ENCODE data around the gene PPP6R3. TPM values are rescaled to one million over a fixed set of nuclear protein-coding genes. Genes with fewer than 3 reads are reported as not detected.

The PPP6R3 gene
- total and polyA plus RNA-seq, 2 of the 13 experiments (the other 11 are each of a cell fraction or from before 2014, with no cell fraction given) = 41.2 to 83.4 TPM

GRCh38 chr11:68657021-68657780, 196.6 kb downstream of the PPP6R3 start:
- H3K4me2 ChIP-seq (ENCODE audit: low read depth, low read length) = no peak overlapping the region
- no peak overlapping the region for H3K4me3 ChIP-seq (replicated peaks in 1 of 3; ENCODE audit: insufficient read depth in 1 of 3, low read depth in 2 of 3, low read length in 3 of 3)
- no peak for DNase-seq (ENCODE audit: low spot score)
- no peak for ATAC-seq
- H3K36me3 ChIP-seq (replicated peaks in 1 of 2; ENCODE audit: control insufficient read depth in 1 of 2, insufficient read depth in 2 of 2, low read length in 2 of 2) = no peaks in the 10 kb centered on the region
- H3K9ac ChIP-seq (ENCODE audit: insufficient read depth, low read depth, low read length) = no peak overlapping the region
- CTCF ChIA-PET (ENCODE audit: low intra/inter-chr PET ratio, low total read pairs) = no interaction called here
- intact Hi-C loops (cut with micrococcal nuclease; ENCODE audit: unreplicated experiment) (loop anchor here (10.0 kb wide), 1 partner anchor 148 kb away; no protein-coding TSS in a partner anchor), in situ Hi-C loops (cut with HindIII; ENCODE audit: extremely low pct_ligation_motif_present, low pct_unique_long_range_greater_than_20kb) (no loop called here)
- no peak overlapping the region for H2AFZ ChIP-seq (ENCODE audit: low read length)
- POLR2A ChIA-PET = no interaction called here
- no peak for FAIRE-seq
- BruUV-seq (replicated peaks) = no TSS peak
- H3K9me3 ChIP-seq (ENCODE audit: low read length) = no peaks in the 10 kb centered on the region
- H3K27ac ChIP-seq (ENCODE audit: extremely low read length, insufficient read depth, low read length) = no peak overlapping the region
- 17% methylated on average over 2 of the region's 11 CpGs for WGBS (ENCODE audit: low lambda C conversion rate)
- TF ChIP-seq KLF15 (CRISPR knock-in tag; IDR thresholded peaks at IDR 0.05; ENCODE audit: borderline replicate concordance) (no peak), CCAR2 (optimal IDR thresholded peaks at IDR 0.05; ENCODE audit: low read depth, low read length) (no peak), ZC3H4 (CRISPR knock-in tag; IDR thresholded peaks at IDR 0.05; ENCODE audit: borderline replicate concordance) (no peak), HIC2 (CRISPR knock-in tag; IDR thresholded peaks at IDR 0.05; ENCODE audit: low read depth) (no peak), DZIP1 (CRISPR knock-in tag; IDR thresholded peaks at IDR 0.05) (no peak), ADNP (CRISPR knock-in tag; IDR thresholded peaks at IDR 0.05) (no peak), ISL2 (CRISPR knock-in tag; IDR thresholded peaks at IDR 0.05) (no peak), EZH2 (conservative IDR thresholded peaks at IDR 0.05; ENCODE audit: low read depth, low read length) (no peak), ZSCAN21 (CRISPR knock-in tag; IDR thresholded peaks at IDR 0.05; ENCODE audit: borderline replicate concordance) (no peak), RFX5 (IDR thresholded peaks at IDR 0.05; ENCODE audit: low read depth, low read length) (no peak)
- no peaks in the 10 kb centered on the region for H3K79me2 ChIP-seq (ENCODE audit: insufficient read depth, low read length)
- H4K20me1 ChIP-seq (ENCODE audit: insufficient read depth, low read length) = no peaks in the 10 kb centered on the region
- peaks cover 5% of the 10 kb centered on the region for H3K4me1 ChIP-seq (ENCODE audit: insufficient read depth, low read length)
- H3K27me3 ChIP-seq (ENCODE audit: control insufficient read depth in 1 of 2, insufficient read depth in 2 of 2, low read length in 2 of 2) = peaks cover 17 to 84% of the 10 kb centered on the region in 2 experiments
